ENCODE data around the gene FOXP1. TPM values are rescaled to one million over a fixed set of nuclear protein-coding genes. Genes with fewer than 3 reads are reported as not detected.
A peak's percentile ranks its signal among the peaks of the same experiment; 100 is the strongest.

Gene FOXP1
- total RNA-seq, 1 donor from 2014 or later, result 71.3 TPM

DNA sequence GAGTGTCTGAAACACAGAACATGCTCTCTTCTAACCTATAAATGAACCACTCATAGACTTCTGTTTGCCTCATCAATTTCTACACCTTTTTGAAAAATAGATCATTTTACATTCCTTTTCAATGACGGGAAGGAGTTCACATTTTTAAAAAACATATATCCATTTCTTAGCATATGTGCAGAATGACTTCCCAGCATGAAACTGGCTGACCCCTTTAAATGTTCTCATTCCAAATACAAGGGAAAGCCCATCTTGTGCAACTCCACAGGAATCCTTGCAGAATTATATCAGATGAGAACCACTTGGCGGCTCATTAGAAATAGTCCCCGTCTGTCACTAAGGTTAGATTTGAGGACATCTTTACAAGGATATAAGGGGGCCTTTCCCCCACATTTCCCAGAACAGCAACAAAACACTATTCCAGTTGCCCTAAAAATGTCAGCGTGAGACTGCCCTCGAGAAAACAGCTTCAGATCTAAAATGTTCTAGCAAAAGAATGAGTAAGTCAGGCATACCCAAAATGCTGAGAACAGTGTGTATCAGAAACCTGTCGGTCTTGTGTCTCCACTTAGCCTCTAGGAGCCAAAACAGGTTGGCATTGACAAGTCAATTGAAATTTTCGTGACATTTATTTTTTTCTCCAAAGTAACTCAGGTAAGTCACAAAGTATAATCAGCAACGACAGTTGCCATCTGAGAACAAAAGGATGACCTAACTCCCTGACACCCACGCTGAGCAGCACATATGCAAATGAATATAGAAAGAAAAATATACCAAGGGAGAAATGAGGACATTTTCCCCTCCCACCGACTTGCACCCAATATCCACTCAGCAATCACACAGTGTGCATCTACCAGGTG, 63.1 kb downstream of the FOXP1 start:
- no peaks in the 10 kb centered on the region for H3K27me3 Mint-ChIP-seq (ENCODE audit: unreplicated experiment)
- no peak overlapping the region for H3K4me3 Mint-ChIP-seq (ENCODE audit: unreplicated experiment)
- no peaks in the 10 kb centered on the region for H3K9me3 Mint-ChIP-seq (ENCODE audit: unreplicated experiment)
- H3K27ac Mint-ChIP-seq (ENCODE audit: unreplicated experiment), result no peak overlapping the region
- H3K36me3 Mint-ChIP-seq (ENCODE audit: low read depth, unreplicated experiment), result no peaks in the 10 kb centered on the region
- peaks cover 39% of the 10 kb centered on the region for H3K4me1 Mint-ChIP-seq (ENCODE audit: unreplicated experiment)
- TF ChIP-seq, protein P1, sequence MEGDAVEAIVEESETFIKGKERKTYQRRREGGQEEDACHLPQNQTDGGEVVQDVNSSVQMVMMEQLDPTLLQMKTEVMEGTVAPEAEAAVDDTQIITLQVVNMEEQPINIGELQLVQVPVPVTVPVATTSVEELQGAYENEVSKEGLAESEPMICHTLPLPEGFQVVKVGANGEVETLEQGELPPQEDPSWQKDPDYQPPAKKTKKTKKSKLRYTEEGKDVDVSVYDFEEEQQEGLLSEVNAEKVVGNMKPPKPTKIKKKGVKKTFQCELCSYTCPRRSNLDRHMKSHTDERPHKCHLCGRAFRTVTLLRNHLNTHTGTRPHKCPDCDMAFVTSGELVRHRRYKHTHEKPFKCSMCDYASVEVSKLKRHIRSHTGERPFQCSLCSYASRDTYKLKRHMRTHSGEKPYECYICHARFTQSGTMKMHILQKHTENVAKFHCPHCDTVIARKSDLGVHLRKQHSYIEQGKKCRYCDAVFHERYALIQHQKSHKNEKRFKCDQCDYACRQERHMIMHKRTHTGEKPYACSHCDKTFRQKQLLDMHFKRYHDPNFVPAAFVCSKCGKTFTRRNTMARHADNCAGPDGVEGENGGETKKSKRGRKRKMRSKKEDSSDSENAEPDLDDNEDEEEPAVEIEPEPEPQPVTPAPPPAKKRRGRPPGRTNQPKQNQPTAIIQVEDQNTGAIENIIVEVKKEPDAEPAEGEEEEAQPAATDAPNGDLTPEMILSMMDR (IDR thresholded peaks at IDR 0.05; ENCODE audit: unreplicated experiment), result no peak
- DNase-seq (ENCODE audit: low spot score), result no peak

DNA sequence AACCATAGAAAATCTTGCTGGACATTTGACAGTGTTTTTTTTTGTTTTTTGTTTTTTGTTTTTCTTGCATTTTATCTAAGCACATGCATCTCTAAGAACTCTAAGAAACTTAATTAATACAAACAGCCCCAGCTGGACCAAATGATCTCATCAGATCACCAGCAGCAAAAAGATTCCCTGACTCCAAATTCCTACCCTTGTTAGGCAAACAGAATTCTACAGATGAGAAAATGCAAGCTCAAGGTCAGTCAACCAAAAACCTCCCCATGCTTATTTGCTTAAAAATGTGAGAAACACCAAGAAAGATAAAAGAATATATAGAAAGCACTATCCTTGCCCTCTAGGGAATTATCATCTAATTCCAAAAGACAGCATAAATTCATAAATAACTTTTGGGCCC, 65.4 kb downstream of the FOXP1 start:
- no peak for DNase-seq (ENCODE audit: low spot score)
- H3K4me3 Mint-ChIP-seq (ENCODE audit: unreplicated experiment), result no peak overlapping the region
- no peaks in the 10 kb centered on the region for H3K27me3 Mint-ChIP-seq (ENCODE audit: unreplicated experiment)
- no peaks in the 10 kb centered on the region for H3K36me3 Mint-ChIP-seq (ENCODE audit: low read depth, unreplicated experiment)
- TF ChIP-seq, protein P1 (IDR thresholded peaks at IDR 0.05; ENCODE audit: unreplicated experiment), result no peak
- peaks cover 35% of the 10 kb centered on the region for H3K4me1 Mint-ChIP-seq (ENCODE audit: unreplicated experiment)
- H3K9me3 Mint-ChIP-seq (ENCODE audit: unreplicated experiment), result no peaks in the 10 kb centered on the region
- no peak overlapping the region for H3K27ac Mint-ChIP-seq (ENCODE audit: unreplicated experiment)

DNA sequence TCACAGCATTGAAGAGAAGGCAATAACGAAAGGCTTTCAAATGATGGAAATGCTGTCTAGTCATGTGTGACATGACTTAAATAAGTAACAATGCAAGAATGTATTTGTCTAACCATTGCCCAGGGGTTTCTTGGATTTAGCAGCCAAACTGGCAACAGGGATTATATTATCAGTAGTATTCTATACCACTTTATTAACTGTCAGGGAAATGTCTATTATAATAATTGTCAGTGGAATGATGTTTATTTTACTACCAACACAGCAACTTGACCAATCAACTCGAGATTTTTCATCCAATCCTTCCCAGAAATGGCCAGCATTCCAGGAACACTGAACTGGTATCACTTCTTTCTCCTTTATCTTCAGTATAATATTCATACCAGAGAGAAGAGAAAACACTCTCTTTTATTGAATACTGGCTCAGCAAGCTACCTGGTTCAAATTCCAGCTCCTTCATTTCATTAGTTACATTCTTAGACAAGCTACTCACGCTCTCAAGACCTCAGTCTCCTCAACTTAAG, 66.2 kb downstream of the FOXP1 start:
- DNase-seq (ENCODE audit: low spot score), result no peak
- Mint-ChIP-seq H3K9me3 (ENCODE audit: unreplicated experiment) (no peaks in the 10 kb centered on the region), H3K4me3 (ENCODE audit: unreplicated experiment) (no peak overlapping the region), H3K27me3 (ENCODE audit: unreplicated experiment) (no peaks in the 10 kb centered on the region), H3K4me1 (ENCODE audit: unreplicated experiment) (peaks cover 28% of the 10 kb centered on the region), H3K27ac (ENCODE audit: unreplicated experiment) (no peak overlapping the region), H3K36me3 (ENCODE audit: low read depth, unreplicated experiment) (no peaks in the 10 kb centered on the region)
- TF ChIP-seq, protein P1 (IDR thresholded peaks at IDR 0.05; ENCODE audit: unreplicated experiment), result no peak

DNA sequence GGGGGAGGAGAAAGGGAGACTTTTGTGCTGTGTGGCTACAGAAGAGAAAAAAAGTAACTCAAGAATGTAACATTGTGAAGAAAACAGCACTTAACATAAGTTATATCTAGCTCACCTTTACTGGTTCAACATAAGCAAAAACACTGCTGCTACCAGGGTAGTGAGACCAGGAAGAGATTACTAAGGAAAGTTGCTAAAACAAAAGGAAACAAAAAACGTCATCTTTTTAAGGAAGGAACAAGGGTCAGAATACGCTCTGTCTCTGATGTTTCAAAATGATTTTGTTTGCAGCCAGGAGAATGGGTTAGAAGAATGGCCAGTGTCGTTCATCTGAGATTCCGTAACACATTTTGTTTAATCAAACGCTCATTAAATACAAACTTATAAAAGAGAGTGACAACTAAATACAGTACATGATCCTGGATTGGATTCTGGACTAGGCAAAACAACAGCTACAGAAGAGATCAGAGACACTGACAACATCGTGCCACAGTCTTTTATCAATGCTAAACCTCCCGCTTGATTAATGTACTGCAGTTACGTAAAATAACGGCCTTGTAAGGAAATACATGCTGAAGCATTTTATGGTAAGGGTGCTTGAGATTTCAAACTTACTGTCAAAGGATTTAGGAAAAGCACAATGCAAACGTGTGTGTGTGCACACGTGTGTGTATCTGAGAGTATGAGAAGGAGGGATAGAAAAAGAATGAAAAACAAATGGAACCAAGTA, 67.7 kb downstream of the FOXP1 start:
- no peak for DNase-seq (ENCODE audit: low spot score)
- no peaks in the 10 kb centered on the region for H3K27me3 Mint-ChIP-seq (ENCODE audit: unreplicated experiment)
- peak overlapping the region; percentile 91 for H3K27ac Mint-ChIP-seq (ENCODE audit: unreplicated experiment)
- peaks cover 18% of the 10 kb centered on the region for H3K4me1 Mint-ChIP-seq (ENCODE audit: unreplicated experiment)
- H3K9me3 Mint-ChIP-seq (ENCODE audit: unreplicated experiment), result no peaks in the 10 kb centered on the region
- TF ChIP-seq, protein P1 (IDR thresholded peaks at IDR 0.05; ENCODE audit: unreplicated experiment), result no peak
- no peaks in the 10 kb centered on the region for H3K36me3 Mint-ChIP-seq (ENCODE audit: low read depth, unreplicated experiment)
- no peak overlapping the region for H3K4me3 Mint-ChIP-seq (ENCODE audit: unreplicated experiment)
